Activated CD4-positive, alpha-beta T cell treated with anti-CD3 and anti-CD28 coated beads, Interleukin-2, amount 50 U/mL, for 1 hour (primary cell): ENCODE data around the gene OR6K6.
A peak's percentile ranks its signal among the peaks of the same experiment; 100 is the strongest.

ENCODE experiments used
- DNase-seq: peaks from one replicate; pipeline ENCODE4 v3.0.0-alpha.2; 2020

Gene OR6K6, protein sequence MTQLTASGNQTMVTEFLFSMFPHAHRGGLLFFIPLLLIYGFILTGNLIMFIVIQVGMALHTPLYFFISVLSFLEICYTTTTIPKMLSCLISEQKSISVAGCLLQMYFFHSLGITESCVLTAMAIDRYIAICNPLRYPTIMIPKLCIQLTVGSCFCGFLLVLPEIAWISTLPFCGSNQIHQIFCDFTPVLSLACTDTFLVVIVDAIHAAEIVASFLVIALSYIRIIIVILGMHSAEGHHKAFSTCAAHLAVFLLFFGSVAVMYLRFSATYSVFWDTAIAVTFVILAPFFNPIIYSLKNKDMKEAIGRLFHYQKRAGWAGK

DNA sequence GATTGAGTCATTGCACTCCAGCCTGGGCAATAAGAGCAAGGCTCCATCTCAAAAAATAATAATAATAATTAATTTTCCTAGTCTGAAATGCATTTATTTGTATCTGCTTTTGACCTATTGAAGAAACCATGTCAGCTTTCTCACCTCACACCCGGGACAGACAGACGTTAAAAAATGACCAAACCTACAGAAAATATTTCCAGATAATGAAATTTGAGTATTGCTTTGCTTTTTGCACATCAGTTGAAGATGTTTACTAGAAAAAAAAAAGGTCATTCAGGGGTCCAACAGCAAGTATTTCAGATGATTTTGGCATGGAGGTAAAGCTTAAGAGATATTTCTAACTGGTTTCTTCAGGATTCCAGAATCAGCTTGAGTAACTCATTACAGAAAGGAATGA, at the start of gene OR6K6:
Gene OR6K6 (plus strand): TSS at position 301 of the 400 bp plus-strand sequence. CDS start 168 bp downstream, outside the sequence.
- no peak for DNase-seq

DNA sequence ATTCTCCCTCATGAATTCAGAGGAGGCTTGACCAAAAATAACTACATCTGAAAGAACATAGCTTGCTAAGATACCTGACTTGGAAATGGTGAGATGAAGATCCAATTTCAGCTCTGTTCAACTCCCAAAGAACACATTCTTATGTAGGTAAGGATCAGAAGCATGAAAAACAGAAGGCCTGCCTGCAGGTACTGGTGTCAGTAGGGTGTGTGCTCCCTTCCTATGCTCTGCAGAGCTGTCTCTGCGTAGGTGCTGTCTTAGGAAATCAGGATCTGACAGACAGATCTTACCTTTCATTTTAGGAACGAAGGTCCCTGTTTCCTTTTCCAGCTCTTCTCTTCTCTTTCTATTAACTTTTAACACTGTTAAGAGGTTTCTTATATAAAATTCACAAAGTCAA, 48.4 kb upstream of the OR6K6 start:
- DNase-seq, result no peak

DNA sequence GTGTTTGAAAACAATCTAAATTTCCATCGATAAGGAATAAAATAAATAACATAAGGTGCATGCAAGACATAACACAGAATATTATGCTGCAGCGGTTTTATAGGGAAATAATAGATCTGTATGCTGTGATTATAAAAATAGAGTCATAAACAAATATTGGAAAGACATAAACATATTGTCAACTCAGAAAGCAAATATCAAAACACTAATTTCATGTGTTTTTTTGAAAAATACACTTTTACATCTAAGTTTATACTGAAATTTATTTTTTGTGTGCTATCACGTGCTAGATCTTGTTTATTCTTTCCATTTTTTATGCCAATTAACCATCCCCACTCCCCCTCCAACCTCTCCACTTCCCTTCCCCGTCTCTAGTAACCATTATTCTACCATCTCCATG, 43.4 kb upstream of the OR6K6 start:
- no peak for DNase-seq

DNA sequence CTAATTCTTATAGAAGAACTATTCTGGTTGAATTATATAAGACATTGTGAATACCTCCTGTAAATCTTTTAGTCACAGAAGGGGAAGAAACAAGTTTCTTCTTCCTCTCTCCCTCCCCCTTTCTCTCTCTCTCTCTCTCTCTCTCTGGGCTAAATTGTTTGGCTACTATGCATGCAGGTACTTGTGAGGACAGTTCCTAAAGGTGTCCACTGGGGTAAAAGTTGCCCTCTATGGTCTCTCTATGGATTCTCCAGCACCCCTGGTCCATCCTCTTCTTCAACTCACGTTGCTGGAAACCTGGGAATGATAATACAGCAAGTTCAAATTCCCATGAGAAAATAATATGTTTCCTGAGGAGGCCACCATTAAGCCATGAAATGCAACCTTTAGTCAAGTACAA, 39.8 kb upstream of the OR6K6 start:
- no peak for DNase-seq

DNA sequence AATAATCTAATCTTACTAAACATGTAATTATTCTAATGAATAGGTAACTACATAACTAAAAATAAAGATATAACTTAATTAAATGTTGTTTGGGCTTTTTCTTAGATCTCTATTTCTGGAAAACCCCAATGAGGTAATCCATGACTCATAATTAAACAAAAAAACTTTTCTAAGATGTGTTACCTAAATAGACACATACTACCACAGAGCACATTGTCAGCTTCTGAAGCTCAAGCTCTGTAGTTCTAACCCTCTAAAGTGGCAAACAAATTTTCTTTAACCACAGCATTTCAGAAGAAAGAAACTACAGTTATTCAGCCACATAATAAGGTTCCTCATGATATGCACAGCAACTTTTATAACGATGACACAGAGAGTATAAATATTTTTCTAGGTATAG, 38.2 kb upstream of the OR6K6 start:
- DNase-seq, result no peak

DNA sequence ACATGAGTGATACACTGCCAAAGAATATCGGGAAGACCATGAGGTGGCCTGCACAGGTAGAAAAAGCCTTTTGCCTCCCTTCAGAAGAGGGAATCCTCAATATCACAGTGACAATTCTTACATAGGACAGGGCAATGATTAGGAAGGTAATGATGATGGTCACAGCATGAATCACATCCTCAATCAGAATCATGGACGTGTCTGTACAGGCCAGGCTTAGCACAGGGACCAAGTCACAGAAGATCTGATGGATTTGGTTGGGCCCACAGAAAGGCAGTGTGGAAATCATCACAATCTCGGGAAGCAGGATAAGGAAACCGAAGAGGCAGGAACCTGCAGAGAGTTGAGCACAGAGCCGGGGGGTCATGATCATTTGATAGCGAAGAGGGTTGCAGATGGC, 37.2 kb upstream of the OR6K6 start:
- DNase-seq, result no peak

DNA sequence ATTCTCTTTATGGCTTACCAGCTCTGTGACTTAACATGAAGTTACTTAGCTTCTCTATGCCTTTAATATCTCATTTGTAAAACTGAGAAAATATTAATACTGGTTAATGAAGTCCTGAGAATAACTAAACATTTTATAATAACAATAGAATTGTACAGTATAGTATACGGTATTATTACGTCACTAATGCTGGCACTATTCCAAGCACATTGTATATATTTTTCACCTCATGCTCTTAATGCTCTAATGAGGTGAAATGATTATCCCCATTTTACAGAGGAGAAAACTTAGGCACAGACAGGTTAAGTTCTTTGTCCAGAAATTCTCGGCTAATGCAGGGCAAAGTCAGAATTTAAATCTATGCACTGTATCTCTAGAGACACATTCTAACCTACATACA, 34.9 kb upstream of the OR6K6 start:
- no peak for DNase-seq

DNA sequence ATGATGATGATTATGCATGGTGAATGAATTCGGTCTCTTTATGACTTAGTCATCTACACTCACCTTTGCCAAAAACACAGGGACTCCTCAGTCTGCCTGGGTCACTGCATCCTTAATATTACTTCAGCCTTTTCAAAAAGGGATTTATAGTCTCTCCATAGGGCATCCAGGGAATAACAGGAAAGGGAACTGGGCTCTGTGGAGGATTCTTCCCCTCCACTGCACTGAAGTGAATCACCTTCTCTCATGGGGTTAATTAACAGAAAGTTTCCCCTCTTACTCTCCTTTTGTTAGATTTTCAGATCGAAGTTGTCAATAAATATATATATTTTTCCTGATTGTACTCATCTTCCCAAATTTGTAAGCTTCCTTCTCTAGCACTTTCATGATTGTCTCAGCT, 33.9 kb upstream of the OR6K6 start, which contains the start of gene OR6K3:
Gene OR6K3 (minus strand): TSS at position 101 of the 400 bp plus-strand sequence. CDS start 2,605 bp downstream, outside the sequence.
- no peak for DNase-seq

DNA sequence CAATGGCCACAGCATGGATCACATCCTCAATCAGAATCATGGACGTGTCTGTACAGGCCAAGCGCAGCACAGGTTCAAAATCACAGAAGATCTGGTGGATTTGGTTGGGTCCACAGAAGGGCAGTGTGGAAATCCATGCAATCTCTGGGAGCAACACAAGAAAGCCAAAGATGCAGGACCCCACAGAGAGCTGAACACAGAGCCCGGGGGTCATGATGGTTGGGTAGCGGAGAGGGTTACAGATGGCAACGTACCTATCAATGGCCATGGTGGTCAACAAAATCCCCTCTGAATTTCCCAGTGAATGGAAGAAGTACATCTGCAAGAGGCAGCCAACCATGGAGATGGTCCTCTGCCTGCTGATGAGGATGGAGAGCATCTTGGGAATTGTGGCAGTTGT, 30.1 kb upstream of the OR6K6 start:
- DNase-seq, result no peak

DNA sequence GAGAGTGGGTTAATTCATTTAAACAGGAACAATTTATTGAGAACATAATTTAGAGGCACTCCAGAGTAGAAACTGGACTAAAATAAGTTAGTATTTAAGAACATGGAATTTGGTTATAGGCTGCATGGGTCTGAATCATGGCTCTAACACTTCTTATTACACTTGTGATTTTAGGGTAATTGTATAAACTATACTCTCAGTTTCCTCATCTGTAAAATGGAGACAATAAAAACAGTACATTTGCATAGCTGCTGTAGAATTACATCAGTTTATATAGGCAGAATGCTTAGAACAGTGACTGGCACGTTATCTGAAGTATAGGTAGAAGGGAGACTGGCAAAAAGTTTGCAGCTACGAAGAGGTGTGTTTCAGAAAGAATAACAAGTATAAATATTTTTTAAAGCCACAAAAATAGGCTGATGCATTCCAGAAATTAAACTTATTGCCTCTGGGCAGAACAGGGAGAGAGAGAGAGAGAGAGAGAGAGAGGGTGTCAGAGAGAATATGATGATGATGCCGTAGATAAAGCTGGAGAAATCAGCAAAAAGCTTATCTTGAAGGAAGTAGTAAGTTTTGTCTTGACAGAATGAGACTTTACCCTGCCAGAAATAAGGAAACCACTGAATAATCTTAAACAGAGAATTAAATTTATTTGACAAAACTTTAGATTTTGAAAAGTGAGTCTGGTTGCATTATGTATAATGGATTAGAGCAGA, 25.9 kb upstream of the OR6K6 start:
- no peak for DNase-seq

DNA sequence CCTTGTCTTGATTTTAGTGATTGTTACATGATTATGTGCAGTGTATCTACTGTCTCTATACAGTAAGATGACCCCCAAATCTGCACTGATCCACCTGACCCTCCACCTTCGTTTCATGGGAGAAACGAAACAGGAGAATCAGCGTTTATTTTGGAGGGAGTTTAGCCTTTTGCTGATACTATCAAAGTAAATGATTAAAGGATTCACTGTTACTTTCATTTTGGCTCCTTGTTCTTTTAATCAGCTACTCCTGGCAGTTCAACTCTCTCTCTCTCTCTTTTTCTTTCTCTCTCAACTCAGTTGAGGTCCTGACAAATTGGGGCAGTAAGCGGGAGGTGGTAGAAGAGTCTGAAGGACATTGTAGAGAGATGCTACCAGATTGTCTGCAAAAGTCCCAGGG, 24.1 kb upstream of the OR6K6 start:
- DNase-seq, result no peak

DNA sequence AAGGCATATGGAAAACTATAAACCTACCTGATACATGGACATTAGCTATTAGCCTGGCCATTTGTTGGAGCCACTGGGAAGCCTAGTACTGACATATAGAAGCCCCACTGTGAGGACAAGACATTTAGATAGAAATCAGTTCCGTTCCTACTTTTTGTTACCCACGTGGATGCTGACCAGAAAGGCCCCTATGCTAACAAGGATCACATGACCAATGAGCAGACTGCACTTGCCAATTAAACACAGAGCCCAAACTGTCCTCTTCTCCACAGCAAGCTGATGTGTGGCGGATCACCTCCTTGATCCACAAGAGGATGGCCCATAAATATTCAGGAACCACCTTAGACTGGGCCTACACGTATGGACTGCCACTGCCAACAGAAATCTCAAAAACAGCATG, 22.8 kb upstream of the OR6K6 start:
- no peak for DNase-seq

DNA sequence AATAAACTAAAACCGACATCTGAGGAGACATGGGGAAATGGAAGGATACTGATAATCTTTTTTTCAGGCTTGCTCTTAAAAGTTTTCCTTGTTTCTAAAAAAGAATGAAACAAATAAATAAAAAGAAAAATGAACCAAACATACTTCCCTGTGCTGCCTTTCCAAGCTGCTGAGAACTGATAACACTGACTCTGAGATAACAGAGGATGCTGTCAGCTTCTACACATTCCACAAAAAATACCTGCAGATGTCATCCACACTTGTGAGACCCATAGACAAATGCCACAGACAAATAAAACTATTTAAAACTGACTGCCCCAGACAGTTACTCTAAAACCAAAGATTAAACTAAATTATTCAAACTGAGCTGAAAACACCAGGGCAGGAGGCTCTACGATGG, 22.0 kb upstream of the OR6K6 start:
- no peak for DNase-seq

DNA sequence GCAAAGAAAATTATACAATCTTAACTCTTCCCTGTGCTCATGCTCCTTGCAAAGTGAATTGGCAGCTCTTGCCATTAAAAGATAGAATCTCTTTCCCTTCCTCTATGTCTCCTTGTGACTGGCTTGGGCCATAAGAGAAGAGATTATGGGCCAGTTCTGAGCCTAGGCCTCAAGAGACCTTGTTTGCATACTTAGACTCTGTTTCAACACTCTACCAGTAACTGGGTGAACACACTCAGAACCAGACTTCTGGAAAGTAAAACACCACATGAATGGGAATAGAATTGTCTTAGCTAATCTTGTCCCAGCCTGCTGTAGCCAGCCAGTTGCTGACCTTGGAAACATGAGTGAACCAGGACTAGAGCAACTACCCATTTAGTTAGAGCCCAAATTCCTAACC, 18.7 kb upstream of the OR6K6 start:
- no peak for DNase-seq

DNA sequence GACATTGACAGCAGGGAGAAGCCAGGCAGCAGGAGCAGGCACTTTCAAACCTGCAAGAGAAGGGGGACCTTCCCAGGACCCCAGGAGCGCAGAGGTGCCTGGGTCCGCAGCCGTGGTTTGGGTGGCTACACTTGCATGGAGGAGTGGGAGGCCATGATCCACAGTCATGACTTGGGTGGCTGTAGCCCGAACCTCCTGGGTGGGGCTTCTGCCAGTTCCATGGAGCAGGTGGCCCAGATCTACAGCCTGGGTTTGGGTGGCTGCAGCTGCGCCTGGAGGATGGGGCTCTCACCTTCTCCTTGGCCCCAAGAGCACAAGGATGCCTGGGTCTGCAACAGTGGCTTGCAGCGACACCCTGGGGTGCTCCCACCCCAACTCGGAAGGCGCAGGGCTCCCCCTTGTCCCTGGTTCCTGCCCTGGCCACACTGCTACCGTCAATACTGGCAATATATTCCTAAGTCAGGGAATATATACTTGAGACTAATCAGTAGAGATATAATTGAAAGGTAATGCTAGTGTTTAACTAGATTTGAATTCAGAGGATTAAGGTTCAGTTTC, 2.3 kb upstream of the OR6K6 start:
- DNase-seq, result no peak

DNA sequence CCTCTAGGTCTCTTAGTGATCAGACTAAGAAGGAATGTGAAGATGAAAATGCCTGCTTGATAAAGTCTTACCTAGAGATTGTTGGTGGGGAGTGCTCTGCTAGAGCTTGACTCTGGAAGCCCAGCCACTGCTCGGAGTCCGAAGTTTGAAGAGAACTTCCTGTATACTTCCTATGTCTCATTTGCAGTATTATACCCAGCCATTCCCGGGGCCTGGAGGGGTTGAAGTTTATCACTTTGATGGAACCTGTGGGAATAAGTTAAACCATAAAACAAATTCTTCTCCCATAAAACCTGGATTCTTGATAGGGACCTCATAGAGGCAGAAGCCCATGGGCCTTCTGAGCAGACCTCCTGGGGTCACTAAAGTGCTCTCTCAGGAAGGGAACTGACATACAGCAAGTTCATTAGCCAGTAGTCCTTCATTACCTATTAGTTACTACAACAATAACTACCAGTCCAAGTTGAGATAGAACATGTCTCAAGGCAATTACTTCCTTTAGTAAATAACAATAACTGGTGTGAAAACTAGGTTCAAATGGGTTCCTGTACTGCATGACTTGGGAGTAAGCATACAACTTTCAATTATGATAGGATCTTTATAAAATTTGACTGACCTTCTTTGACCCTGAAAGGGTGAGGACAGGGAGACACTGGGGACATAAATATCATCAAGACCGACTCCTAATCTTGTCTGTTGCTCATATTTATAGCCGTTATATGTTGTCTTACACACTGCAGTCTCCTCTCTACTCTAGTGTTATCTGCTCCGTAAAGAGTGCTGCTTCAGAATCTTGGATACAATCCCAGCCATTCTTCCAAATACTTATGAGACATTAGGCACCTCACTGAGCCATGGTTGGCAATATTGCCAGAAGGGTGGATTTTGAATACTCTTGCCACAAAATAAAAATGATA, 17.7 kb downstream of the OR6K6 start, which contains the start of gene OR6N1:
Gene OR6N1 (minus strand): TSS at position 246 of the 917 bp plus-strand sequence. CDS start 5,513 bp downstream, outside the sequence.
- no peak for DNase-seq

DNA sequence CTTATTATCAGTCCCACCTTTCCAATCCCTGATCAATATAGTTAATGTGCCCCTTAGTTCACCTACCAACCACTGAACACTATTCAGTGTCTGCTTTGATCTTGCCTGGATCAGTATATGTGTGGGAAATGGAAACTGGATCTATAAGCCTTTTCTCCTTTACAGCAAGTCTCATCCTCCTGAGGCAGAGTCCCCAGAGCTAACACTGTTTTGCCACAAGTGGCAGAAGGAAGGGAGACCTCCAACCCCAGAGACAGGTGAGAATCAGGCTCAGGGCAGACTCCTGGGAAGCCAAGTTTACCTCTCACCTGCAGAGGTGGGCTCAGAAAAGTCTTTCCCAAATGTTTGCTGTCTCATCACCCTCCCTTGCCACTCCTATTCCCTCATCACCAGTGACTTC, 26.6 kb downstream of the OR6K6 start, which contains the start of gene OR6N2:
Gene OR6N2 (minus strand): TSS at position 101 of the 400 bp plus-strand sequence. CDS start 3,569 bp downstream, outside the sequence.
- DNase-seq, result no peak

DNA sequence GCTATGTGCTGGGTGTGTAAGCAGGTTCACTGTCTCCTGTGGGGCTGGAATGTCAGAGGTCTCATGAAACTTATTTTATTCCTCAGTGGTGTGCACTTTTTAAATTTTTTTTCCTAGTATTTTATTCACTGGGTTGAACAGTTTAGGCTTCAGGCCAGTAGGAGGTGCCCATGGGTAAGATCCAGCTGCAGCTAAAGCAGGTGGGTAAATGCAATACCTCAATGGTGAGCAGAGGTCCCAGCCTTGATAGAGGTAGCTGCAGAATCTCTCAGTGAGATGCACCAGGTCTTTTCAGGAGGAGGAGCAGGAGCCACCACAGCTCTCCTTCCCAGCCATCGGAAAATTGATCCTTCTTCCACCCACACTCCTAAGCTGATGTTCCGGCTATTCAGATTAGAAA, 39.1 kb downstream of the OR6K6 start:
- peak; percentile 23 for DNase-seq

DNA sequence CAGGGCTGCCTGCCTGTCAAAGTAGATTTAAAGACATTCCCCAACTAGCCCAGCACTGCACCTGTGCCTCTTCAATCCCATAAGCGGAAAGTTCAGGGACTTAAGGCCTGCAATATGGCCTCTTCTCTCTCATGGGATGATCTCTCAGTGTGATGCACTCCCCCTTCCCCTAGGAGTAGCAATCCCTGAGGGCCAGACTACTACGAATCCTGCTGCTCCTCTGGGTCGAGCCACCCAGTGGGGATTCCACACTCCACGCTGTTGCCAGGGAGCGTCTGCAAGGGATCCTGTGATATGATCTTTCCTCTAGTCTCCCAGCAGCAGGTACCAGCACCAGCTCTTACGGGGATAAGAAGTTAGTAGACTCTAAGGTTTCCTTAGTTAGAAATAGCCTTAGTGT, 39.7 kb downstream of the OR6K6 start:
- DNase-seq, result no peak

DNA sequence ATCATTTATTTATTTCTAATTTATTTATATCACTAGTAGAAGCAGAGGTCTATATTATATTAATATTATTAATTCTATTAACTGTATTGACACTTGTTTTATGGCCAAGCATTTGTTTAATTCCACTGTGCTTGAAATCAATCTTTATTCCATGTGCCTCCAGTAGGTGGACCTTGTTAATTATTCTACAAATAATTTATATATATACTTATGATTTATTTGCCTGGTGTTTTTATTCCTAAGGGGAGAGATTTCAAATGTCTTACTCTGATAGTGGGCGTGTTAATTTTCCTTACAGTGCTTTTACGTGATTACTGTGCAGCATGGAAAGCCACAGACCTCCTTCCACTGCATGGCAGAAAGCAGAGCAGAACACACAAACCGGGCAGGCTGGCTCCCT, 44.0 kb downstream of the OR6K6 start:
- no peak for DNase-seq

DNA sequence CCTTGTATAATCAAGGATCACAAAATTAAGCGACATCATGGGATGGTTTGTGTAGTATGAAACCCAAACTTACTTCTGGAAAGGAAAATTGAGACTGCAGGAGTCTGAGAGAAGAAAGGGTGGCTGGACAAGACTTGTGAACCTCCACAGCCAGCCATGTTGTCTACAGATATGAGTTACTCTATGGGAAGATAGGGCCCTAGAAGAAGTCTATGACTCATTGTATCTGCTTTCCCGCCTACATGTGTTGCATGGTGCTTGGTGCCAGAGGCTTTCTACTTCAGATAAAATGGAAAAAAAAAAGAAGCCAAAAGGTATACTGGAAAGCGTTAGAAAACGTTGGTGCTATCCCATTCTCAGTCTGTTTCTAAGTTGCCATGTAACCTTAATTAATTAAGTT, 45.2 kb downstream of the OR6K6 start:
- no peak for DNase-seq

DNA sequence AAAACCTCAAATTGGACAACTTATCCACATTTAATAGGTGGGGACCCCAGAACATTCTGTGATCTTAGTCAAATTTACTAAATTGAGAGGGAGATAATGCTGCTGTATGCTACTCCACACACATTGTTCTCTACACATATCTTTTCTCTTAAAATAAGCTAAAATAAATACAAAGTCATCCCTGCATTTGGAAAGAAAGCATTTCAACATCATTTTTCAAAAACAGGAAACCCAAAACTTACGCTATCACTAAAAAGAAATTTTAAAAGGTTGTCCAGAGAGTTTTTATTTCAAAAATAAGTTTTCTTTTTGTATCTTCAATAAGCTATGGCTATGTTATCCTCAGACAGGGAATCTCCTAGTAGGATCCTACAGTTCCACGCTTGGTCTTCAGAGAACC, 46.0 kb downstream of the OR6K6 start:
- no peak for DNase-seq

DNA sequence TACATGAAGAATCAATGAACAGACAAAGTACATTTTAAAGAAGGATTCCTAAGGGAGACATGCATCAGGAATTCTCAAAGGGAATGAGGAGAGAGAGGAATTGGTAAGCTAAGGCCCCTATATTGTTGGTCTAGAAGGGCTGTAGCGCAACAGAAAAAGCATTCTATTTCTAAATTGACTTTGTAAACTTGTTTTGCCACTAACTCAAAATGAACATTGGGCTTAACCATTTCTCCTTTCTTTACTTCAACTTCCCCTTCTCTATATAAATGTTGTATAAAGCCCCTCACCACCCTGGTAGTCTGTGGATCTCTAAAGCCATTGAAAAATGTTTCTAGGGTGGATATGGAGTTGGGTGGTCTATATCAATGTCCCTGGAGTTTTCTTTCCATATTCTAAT, 46.9 kb downstream of the OR6K6 start:
- DNase-seq, result no peak
